SU-DHL-6 (cell line): ENCODE data around the gene ENDOD1.
A peak's percentile ranks its signal among the peaks of the same experiment; 100 is the strongest.

Source experiments
- CTCF ChIP-seq: fragments of 200-600 bp; sonication (generic); IDR thresholded peaks from one replicate; pipeline ENCODE4 v1.5.1; 2017; ENCODE audit warnings: antibody characterized with exemption, mild to moderate bottlenecking, low read length, moderate library complexity; ENCODE audit not compliant: insufficient read depth, poor library complexity, severe bottlenecking
- EZH2phosphoT487 ChIP-seq: fragments of 200-600 bp; sonication (generic), shearing (Covaris generic); conservative IDR thresholded peaks from 2 replicates; pipeline ENCODE4 v1.6.1; 2018; ENCODE audit warnings: mild to moderate bottlenecking, antibody characterized with exemption, low read length, moderate library complexity, mixed read lengths

- TF ChIP-seq CTCF = peak; percentile 60
- no peak for TF ChIP-seq EZH2phosphoT487
Measured at GRCh38 chr11:95150956-95151684, 61.5 kb downstream of the ENDOD1 start.
